ENCODE results near the gene ERAS.

Gene ERAS

GRCh38 chrX:48831136-48831908 lies 5.0 kb downstream of the ERAS start:
- Histone ChIP-seq H3K27me3 (ENCODE audit: insufficient read depth, low read length, poor library complexity, severe bottlenecking) (no peaks in the 10 kb centered on the region), H3K9ac (ENCODE audit: low read depth, low read length, poor library complexity, severe bottlenecking) (no peak overlapping the region), H3K9me3 (ENCODE audit: insufficient read depth, low read depth, low read length) (no peaks in the 10 kb centered on the region), H3K9me2 (replicated peaks; ENCODE audit: low read depth, low read length) (no peaks in the 10 kb centered on the region), H3F3A (ENCODE audit: low read depth) (no peaks in the 10 kb centered on the region), H3K4me2 (ENCODE audit: low read depth, low read length, poor library complexity, severe bottlenecking) (no peak overlapping the region), H2AFZ (ENCODE audit: low read length) (no peak overlapping the region), H3K4me3 (ENCODE audit: low read length, poor library complexity, severe bottlenecking) (no peak overlapping the region), H3K79me2 (ENCODE audit: insufficient read depth, low read length) (no peaks in the 10 kb centered on the region), H4K20me1 (ENCODE audit: insufficient read depth, low read length, poor library complexity, severe bottlenecking) (no peaks in the 10 kb centered on the region), H3K36me3 (ENCODE audit: insufficient read depth, low read length) (no peaks in the 10 kb centered on the region), H3K4me1 (ENCODE audit: insufficient read depth, low read length, poor library complexity, severe bottlenecking) (no peaks in the 10 kb centered on the region)
- TF ChIP-seq EZH2phosphoT487 (IDR thresholded peaks at IDR 0.05; ENCODE audit: borderline replicate concordance) (no peak), CTCF (conservative IDR thresholded peaks at IDR 0.05; ENCODE audit: low read length) (no peak)

GRCh38 chrX:48831909-48832291 lies 5.6 kb downstream of the ERAS start:
- Histone ChIP-seq H3K9me3 (ENCODE audit: insufficient read depth, low read depth, low read length) (no peaks in the 10 kb centered on the region), H3K4me3 (ENCODE audit: low read length, poor library complexity, severe bottlenecking) (no peak overlapping the region), H3K79me2 (ENCODE audit: insufficient read depth, low read length) (no peaks in the 10 kb centered on the region), H3K4me2 (ENCODE audit: low read depth, low read length, poor library complexity, severe bottlenecking) (no peak overlapping the region), H3K27me3 (ENCODE audit: insufficient read depth, low read length, poor library complexity, severe bottlenecking) (no peaks in the 10 kb centered on the region), H3K9me2 (replicated peaks; ENCODE audit: low read depth, low read length) (no peaks in the 10 kb centered on the region), H3K4me1 (ENCODE audit: insufficient read depth, low read length, poor library complexity, severe bottlenecking) (no peaks in the 10 kb centered on the region), H3K36me3 (ENCODE audit: insufficient read depth, low read length) (no peaks in the 10 kb centered on the region), H3K9ac (ENCODE audit: low read depth, low read length, poor library complexity, severe bottlenecking) (no peak overlapping the region), H2AFZ (ENCODE audit: low read length) (no peak overlapping the region), H4K20me1 (ENCODE audit: insufficient read depth, low read length, poor library complexity, severe bottlenecking) (no peaks in the 10 kb centered on the region), H3F3A (ENCODE audit: low read depth) (no peaks in the 10 kb centered on the region)
- no peak for TF ChIP-seq EZH2phosphoT487 (IDR thresholded peaks at IDR 0.05; ENCODE audit: borderline replicate concordance)
- no peak for TF ChIP-seq CTCF (conservative IDR thresholded peaks at IDR 0.05; ENCODE audit: low read length)

GRCh38 chrX:48833542-48834138 lies 7.3 kb downstream of the ERAS start:
- Histone ChIP-seq H3K79me2 (ENCODE audit: insufficient read depth, low read length) (no peaks in the 10 kb centered on the region), H3K4me2 (ENCODE audit: low read depth, low read length, poor library complexity, severe bottlenecking) (no peak overlapping the region), H3K4me3 (ENCODE audit: low read length, poor library complexity, severe bottlenecking) (no peak overlapping the region), H3K9ac (ENCODE audit: low read depth, low read length, poor library complexity, severe bottlenecking) (no peak overlapping the region), H3K4me1 (ENCODE audit: insufficient read depth, low read length, poor library complexity, severe bottlenecking) (no peaks in the 10 kb centered on the region), H2AFZ (ENCODE audit: low read length) (no peak overlapping the region), H3F3A (ENCODE audit: low read depth) (no peaks in the 10 kb centered on the region), H3K36me3 (ENCODE audit: insufficient read depth, low read length) (no peaks in the 10 kb centered on the region), H3K27me3 (ENCODE audit: insufficient read depth, low read length, poor library complexity, severe bottlenecking) (no peaks in the 10 kb centered on the region), H3K9me3 (ENCODE audit: insufficient read depth, low read depth, low read length) (no peaks in the 10 kb centered on the region), H3K9me2 (replicated peaks; ENCODE audit: low read depth, low read length) (no peaks in the 10 kb centered on the region), H4K20me1 (ENCODE audit: insufficient read depth, low read length, poor library complexity, severe bottlenecking) (no peaks in the 10 kb centered on the region)
- TF ChIP-seq EZH2phosphoT487 (IDR thresholded peaks at IDR 0.05; ENCODE audit: borderline replicate concordance) (no peak), CTCF (conservative IDR thresholded peaks at IDR 0.05; ENCODE audit: low read length) (no peak; the same call in 1 of the 2 replicates)

Data from Loucy (cell line).